Trophoblast cell (in vitro differentiated cells and primary cell): Measurements from ENCODE around the gene TRIM32.

Source experiments
- DNase-seq, 2 donors: peaks; one replicate each; pipeline ENCODE4 v3.0.0-alpha.2; 2016
- H2AFZ ChIP-seq: 2 replicates; pipeline ENCODE4 v1.6.1; 2013; ENCODE audit warnings: low read length, moderate library complexity, mild to moderate bottlenecking; ENCODE audit not compliant: insufficient read depth, poor library complexity
- H2AK5ac ChIP-seq: 2 replicates; pipeline ENCODE4 v1.6.1; 2013; ENCODE audit warnings: mild to moderate bottlenecking, low read length
- H2BK120ac ChIP-seq: 2 replicates; pipeline ENCODE4 v1.6.1; 2013; ENCODE audit warnings: low read length, mild to moderate bottlenecking, moderate library complexity; ENCODE audit not compliant: insufficient read depth, poor library complexity
- H2BK12ac ChIP-seq: 2 replicates; pipeline ENCODE4 v1.6.1; 2013; ENCODE audit warnings: mild to moderate bottlenecking, low read length, moderate library complexity
- H2BK5ac ChIP-seq: 2 replicates; pipeline ENCODE4 v1.6.1; 2013; ENCODE audit warnings: low read length, low read depth, moderate library complexity, mild to moderate bottlenecking; ENCODE audit not compliant: poor library complexity
- H3K14ac ChIP-seq: 2 replicates; pipeline ENCODE4 v1.6.1; 2013; ENCODE audit warnings: mild to moderate bottlenecking, low read length
- H3K18ac ChIP-seq: 2 replicates; pipeline ENCODE4 v1.6.1; 2013; ENCODE audit warnings: mild to moderate bottlenecking, low read length
- H3K23ac ChIP-seq: 2 replicates; pipeline ENCODE4 v1.6.1; 2013; ENCODE audit warnings: low read length
- H3K27ac ChIP-seq: 2 replicates; pipeline ENCODE4 v1.5.1; 2013; ENCODE audit warnings: low read depth, mild to moderate bottlenecking, inconsistent platforms, low read length, moderate library complexity
- H3K27me3 ChIP-seq: 2 replicates; pipeline ENCODE4 v1.6.1; 2013; ENCODE audit warnings: inconsistent platforms, mild to moderate bottlenecking, low read length, moderate library complexity; ENCODE audit not compliant: insufficient read depth
- H3K36me3 ChIP-seq, 2 experiments: 1 replicate in 1 of 2; 2 replicates in 1 of 2; pipeline ENCODE4 v1.6.1; 2013; ENCODE audit warnings: low read length in 2 of 2, mild to moderate bottlenecking in 2 of 2, moderate library complexity in 1 of 2; ENCODE audit not compliant: insufficient read depth in 2 of 2, control insufficient read depth in 1 of 2
- H3K4ac ChIP-seq: 2 replicates; pipeline ENCODE4 v1.6.1; 2013; ENCODE audit warnings: low read depth, mild to moderate bottlenecking, low read length, moderate library complexity
- H3K4me1 ChIP-seq, 2 experiments: 1 replicate in 1 of 2; 2 replicates in 1 of 2; pipeline ENCODE4 v1.6.1; 2013; ENCODE audit warnings: low read length in 2 of 2, mild to moderate bottlenecking in 2 of 2, moderate library complexity in 1 of 2; ENCODE audit not compliant: insufficient read depth in 2 of 2, control insufficient read depth in 1 of 2
- H3K4me2 ChIP-seq: 2 replicates; pipeline ENCODE4 v1.6.1; 2013; ENCODE audit warnings: inconsistent platforms, mild to moderate bottlenecking, low read length, moderate library complexity
- H3K4me3 ChIP-seq: 2 replicates; pipeline ENCODE4 v1.5.1; 2013; ENCODE audit warnings: mild to moderate bottlenecking, low read depth, low read length, inconsistent platforms
- H3K79me1 ChIP-seq: one replicate; pipeline ENCODE4 v1.6.1; 2013; ENCODE audit warnings: low read length
- H3K79me2 ChIP-seq: 2 replicates; pipeline ENCODE4 v1.6.1; 2013; ENCODE audit warnings: low read length, mild to moderate bottlenecking; ENCODE audit not compliant: control insufficient read depth, insufficient read depth, poor library complexity
- H3K9ac ChIP-seq: 2 replicates; pipeline ENCODE4 v1.6.1; 2013; ENCODE audit warnings: mild to moderate bottlenecking, low read length
- H3K9me3 ChIP-seq: 2 replicates; pipeline ENCODE4 v1.6.1; 2013; ENCODE audit warnings: low read depth, mild to moderate bottlenecking, control low read depth, inconsistent platforms, low read length; ENCODE audit not compliant: insufficient read depth
- H4K12ac ChIP-seq: 2 replicates; pipeline ENCODE4 v1.6.1; 2013; ENCODE audit warnings: low read depth, mild to moderate bottlenecking, low read length, moderate library complexity
- H4K8ac ChIP-seq: 2 replicates; pipeline ENCODE4 v1.6.1; 2013; ENCODE audit warnings: low read depth, mild to moderate bottlenecking, low read length, moderate library complexity
- H4K91ac ChIP-seq: one replicate; pipeline ENCODE4 v1.6.1; 2013; ENCODE audit warnings: low read depth, mild to moderate bottlenecking, low read length, moderate library complexity
- WGBS: extraction: QIAGEN DNeasy Blood & Tissue Kit; methylation state at CpG from one replicate; pipeline ENCODE4 v1.1.7; 2013; ENCODE audit warnings: missing lambda C conversion rate; ENCODE audit not compliant: insufficient read length, insufficient coverage; ENCODE audit errors: extremely low coverage; 5-methylcytosine and 5-hydroxymethylcytosine counted together

TRIM32 gene

DNA sequence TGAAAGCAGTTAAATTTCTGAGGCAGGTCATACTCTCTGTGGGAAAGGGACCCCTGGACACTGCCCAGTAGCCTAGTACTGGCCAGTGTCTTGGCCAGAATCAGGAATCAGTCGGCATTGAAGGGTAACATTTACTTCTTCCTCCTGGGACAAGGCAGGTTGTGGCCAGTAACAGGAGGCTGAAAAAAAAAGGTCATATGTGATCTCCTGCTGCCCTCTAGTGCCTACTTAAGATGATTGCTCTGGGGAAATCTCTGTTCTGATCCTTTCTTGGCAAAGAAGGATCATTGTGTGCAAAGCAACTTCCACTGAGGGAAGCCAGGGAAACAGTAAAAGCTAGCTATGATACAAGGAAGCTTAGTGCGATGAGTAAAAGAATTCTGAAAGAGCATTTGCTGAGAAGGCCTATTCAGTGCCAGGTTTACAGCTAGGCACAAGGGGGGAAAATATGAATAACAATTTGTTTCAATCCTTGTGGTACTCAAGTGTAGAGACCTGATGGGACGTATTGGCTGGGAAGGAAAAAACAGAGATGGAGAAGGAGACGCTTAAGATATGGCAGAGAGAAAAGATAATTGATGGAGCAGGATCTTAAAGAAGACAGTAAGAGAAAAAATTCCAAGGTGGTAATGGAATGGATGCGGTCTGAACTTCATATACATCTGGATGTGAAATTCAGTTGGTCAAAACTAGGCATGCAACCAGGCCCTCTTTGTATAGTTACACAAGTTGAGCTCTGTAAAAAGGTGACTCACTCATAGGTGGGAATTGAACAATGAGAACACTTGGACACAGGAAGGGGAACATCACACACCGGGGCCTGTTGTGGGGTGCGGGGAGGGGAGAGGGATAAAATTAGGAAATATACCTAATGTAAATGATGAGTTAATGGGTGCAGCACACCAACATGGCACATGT is 25.8 kb upstream of the TRIM32 start:
- WGBS: no CpG with 5 or more reads among the region's 7 CpGs
- H2AFZ ChIP-seq: no peak overlapping the region
- H3K23ac ChIP-seq: no peak overlapping the region
- H2AK5ac ChIP-seq: no peak overlapping the region
- no peak overlapping the region for H2BK120ac ChIP-seq
- no peak overlapping the region for H3K4me3 ChIP-seq
- no peaks in the 10 kb centered on the region for H3K79me2 ChIP-seq
- H3K14ac ChIP-seq: no peak overlapping the region
- H3K36me3 ChIP-seq: no peaks in the 10 kb centered on the region
- H2BK5ac ChIP-seq: no peak overlapping the region
- no peaks in the 10 kb centered on the region for H3K79me1 ChIP-seq
- H3K4me1 ChIP-seq: no peaks in the 10 kb centered on the region
- no peak overlapping the region for H4K91ac ChIP-seq
- H4K12ac ChIP-seq: no peak overlapping the region
- H3K27me3 ChIP-seq: no peaks in the 10 kb centered on the region
- no peak overlapping the region for H3K9ac ChIP-seq
- no peak overlapping the region for H4K8ac ChIP-seq
- H3K4ac ChIP-seq: no peak overlapping the region
- no peaks in the 10 kb centered on the region for H3K9me3 ChIP-seq
- no peak overlapping the region for H3K4me2 ChIP-seq
- peak; percentile 26 to 75 for DNase-seq
- no peak overlapping the region for H3K18ac ChIP-seq
- H3K27ac ChIP-seq: no peak overlapping the region
- H2BK12ac ChIP-seq: no peak overlapping the region

DNA sequence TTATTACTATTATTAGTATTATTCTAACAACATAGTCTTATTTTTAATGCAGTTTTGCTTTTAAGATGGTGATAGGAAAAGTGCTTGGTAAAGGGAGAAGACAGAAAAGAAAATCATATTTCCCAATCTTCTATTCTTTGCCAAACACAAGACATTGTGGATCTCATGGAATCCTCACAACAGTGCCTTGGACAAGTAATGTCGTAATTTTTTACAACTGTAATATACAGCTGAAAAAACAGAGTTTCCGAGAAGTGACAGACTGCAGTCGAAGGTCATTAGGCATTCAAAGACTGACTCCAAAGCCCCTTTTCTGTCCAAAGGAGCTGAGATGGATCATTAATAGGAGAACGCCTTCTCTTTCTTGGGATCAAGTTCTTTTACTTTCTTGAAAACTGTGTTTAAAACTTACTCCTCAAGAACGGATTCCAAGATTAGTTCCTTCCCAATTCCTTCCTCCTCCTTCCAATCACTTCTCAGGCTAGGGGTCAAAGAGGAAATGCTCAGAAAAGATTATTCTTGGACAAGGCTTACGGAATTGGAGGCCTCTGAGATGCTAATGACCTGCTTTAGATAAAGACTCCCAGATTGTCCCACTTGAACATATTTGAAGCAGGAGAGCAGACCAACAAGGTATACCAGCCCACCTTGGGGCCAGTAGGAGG is 24.3 kb upstream of the TRIM32 start:
- Histone ChIP-seq H4K91ac (no peak overlapping the region), H4K8ac (peak overlapping the region; percentile 19), H3K9ac (no peak overlapping the region), H3K4me2 (no peak overlapping the region), H3K4me1 (no peaks in the 10 kb centered on the region), H2AFZ (no peak overlapping the region), H2BK12ac (no peak overlapping the region), H3K79me1 (no peaks in the 10 kb centered on the region), H3K9me3 (no peaks in the 10 kb centered on the region), H3K18ac (no peak overlapping the region), H3K79me2 (no peaks in the 10 kb centered on the region), H3K27me3 (no peaks in the 10 kb centered on the region), H4K12ac (no peak overlapping the region), H2BK5ac (no peak overlapping the region), H3K23ac (no peak overlapping the region), H3K27ac (no peak overlapping the region), H3K4ac (no peak overlapping the region), H2AK5ac (no peak overlapping the region), H2BK120ac (no peak overlapping the region), H3K14ac (no peak overlapping the region), H3K4me3 (no peak overlapping the region), H3K36me3 (no peaks in the 10 kb centered on the region)
- WGBS: no CpG with 5 or more reads among the region's 6 CpGs
- DNase-seq: no peak

DNA sequence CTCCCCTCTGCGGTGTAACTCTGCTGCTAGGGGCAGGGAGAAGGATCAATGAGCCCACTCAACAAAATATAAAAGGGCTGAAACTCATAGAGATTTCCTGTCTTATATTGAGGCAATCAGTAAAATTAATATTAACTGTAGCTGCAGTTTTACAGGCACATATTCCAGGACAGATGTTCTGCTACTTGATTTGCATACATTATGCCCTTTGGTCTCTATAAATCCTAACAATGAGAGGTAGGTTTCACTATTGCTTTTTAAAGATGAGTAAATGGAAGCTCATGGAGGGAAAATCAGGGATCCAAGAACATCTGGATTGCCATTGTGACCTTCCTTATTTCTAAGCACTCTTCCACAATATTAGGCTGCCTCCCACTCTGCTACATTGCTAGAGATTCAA is 23.5 kb upstream of the TRIM32 start:
- Histone ChIP-seq H2BK12ac (no peak overlapping the region), H4K12ac (no peak overlapping the region), H3K9ac (no peak overlapping the region), H3K9me3 (no peaks in the 10 kb centered on the region), H3K27ac (no peak overlapping the region), H3K36me3 (no peaks in the 10 kb centered on the region), H2AFZ (no peak overlapping the region), H3K79me1 (no peaks in the 10 kb centered on the region), H3K14ac (no peak overlapping the region), H2BK120ac (no peak overlapping the region), H4K91ac (no peak overlapping the region), H3K4me3 (no peak overlapping the region), H2BK5ac (no peak overlapping the region), H2AK5ac (no peak overlapping the region), H4K8ac (no peak overlapping the region), H3K4ac (no peak overlapping the region), H3K18ac (no peak overlapping the region), H3K4me2 (no peak overlapping the region), H3K23ac (no peak overlapping the region), H3K27me3 (no peaks in the 10 kb centered on the region), H3K79me2 (no peaks in the 10 kb centered on the region), H3K4me1 (no peaks in the 10 kb centered on the region)
- no CpG with 5 or more reads among the region's 1 CpG for WGBS
- no peak for DNase-seq

DNA sequence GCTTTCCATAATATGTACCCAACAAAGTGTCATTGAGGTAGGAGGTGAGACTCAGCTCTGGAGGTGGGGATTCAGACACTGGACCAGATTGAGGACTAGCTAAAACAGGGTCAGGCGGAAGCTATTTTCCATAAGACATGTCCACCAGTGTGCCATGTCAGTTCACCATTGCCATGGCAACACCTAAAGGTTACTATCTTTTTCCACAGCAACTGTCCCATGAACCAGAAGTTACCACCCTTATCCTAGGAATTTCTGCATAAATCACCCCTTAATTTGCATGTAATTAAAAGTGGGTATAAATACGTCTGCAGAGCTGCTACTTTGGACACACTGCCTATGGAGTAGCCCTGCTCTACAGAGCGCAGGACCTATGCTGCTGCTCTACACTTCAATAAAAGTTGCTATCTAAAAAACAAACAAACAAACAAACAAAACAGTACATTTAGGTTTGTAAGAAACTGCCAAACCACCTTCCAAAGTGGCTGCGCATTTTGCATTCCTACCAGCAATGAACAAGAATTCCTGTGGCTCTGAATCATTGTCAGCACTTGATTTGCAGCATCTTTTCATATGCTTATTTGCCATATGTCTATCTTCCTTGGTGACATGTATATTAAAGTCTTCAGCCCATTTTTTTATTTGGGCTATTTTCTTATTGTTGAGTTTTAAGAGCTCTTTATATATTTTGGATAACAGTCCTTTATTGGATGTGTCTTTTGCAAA is 18.0 kb upstream of the TRIM32 start:
- Histone ChIP-seq H3K14ac (no peak overlapping the region), H2BK5ac (no peak overlapping the region), H3K23ac (no peak overlapping the region), H4K8ac (no peak overlapping the region), H3K79me1 (no peaks in the 10 kb centered on the region), H3K27me3 (no peaks in the 10 kb centered on the region), H3K36me3 (no peaks in the 10 kb centered on the region), H4K91ac (no peak overlapping the region), H3K4ac (no peak overlapping the region), H3K4me3 (no peak overlapping the region), H3K79me2 (no peaks in the 10 kb centered on the region), H3K27ac (no peak overlapping the region), H3K9ac (no peak overlapping the region), H3K9me3 (peaks cover 2% of the 10 kb centered on the region), H2AFZ (no peak overlapping the region), H3K4me2 (no peak overlapping the region), H2BK12ac (no peak overlapping the region), H3K4me1 (no peaks in the 10 kb centered on the region), H3K18ac (no peak overlapping the region), H4K12ac (no peak overlapping the region), H2AK5ac (no peak overlapping the region), H2BK120ac (no peak overlapping the region)
- peak in 1 of 2 donors; percentile 40 for DNase-seq
- no CpG with 5 or more reads among the region's 4 CpGs for WGBS
